H1 (cell line): ENCODE data around the gene GUCY2D. TPM values are rescaled to one million over a fixed set of nuclear protein-coding genes. Genes with fewer than 3 reads are reported as not detected.

Source experiments
- CTCF ChIA-PET: fragments of 300-600 bp; sonication (Branson Sonifier 250); formaldehyde crosslinking; loops from one replicate; lab custom pipeline; 2021; ENCODE audit not compliant: partially characterized antibody; lab: Charles Lee
- POLR2A ChIA-PET: fragments of 300-600 bp; sonication (Branson Sonifier 250); formaldehyde crosslinking; loops from one replicate; lab custom pipeline; 2021; ENCODE audit warnings: inconsistent platforms; ENCODE audit not compliant: partially characterized antibody; lab: Charles Lee
- DNase-seq, 2 experiments: peaks; one replicate each; pipeline versions ENCODE4 v3.0.0 to v3.0.0-alpha.2; 2010 to 2022; ENCODE audit warnings: low spot score in 2 of 2, low read depth in 1 of 2, mixed read lengths in 1 of 2
- FAIRE-seq: peaks from 2 replicates; lab custom pipeline; 2011; peaks lifted over from hg19 to GRCh38; lab: Jason Lieb, UNC
- H2AFZ ChIP-seq: 2 replicates; pipeline ENCODE4 v1.8.1; 2012; ENCODE audit warnings: low read length, inconsistent platforms
- H2AK5ac ChIP-seq: 2 replicates; pipeline ENCODE4 v1.6.1; 2013; ENCODE audit warnings: low read depth, low read length
- H2BK120ac ChIP-seq: replicated peaks from 2 replicates; pipeline ENCODE3; 2013; ENCODE audit warnings: low read depth, low read length, inconsistent platforms
- H2BK12ac ChIP-seq: 2 replicates; pipeline ENCODE4 v1.6.1; 2013; ENCODE audit warnings: low read depth, low read length
- H2BK15ac ChIP-seq: 2 replicates; pipeline ENCODE4 v1.6.1; 2013; ENCODE audit warnings: low read length
- H2BK20ac ChIP-seq: 2 replicates; pipeline ENCODE4 v1.6.1; 2013; ENCODE audit warnings: low read length
- H2BK5ac ChIP-seq: 2 replicates; pipeline ENCODE4 v1.6.1; 2013; ENCODE audit warnings: low read depth, low read length
- H3K14ac ChIP-seq: 2 replicates; pipeline ENCODE4 v1.6.1; 2013; ENCODE audit warnings: inconsistent platforms; ENCODE audit not compliant: insufficient read length
- H3K18ac ChIP-seq: 2 replicates; pipeline ENCODE4 v1.6.1; 2013; ENCODE audit warnings: low read length; ENCODE audit errors: extremely low read depth
- H3K23ac ChIP-seq: 2 replicates; pipeline ENCODE4 v1.6.1; 2013; ENCODE audit warnings: inconsistent platforms; ENCODE audit not compliant: insufficient read length
- H3K23me2 ChIP-seq: 2 replicates; pipeline ENCODE4 v1.6.1; 2013; ENCODE audit warnings: low read depth, low read length
- H3K27ac ChIP-seq: 2 replicates; pipeline ENCODE4 v1.6.1; 2011; ENCODE audit warnings: low read depth, low read length, inconsistent platforms
- H3K27me3 ChIP-seq, 4 experiments: replicated peaks in 1 of 4; 1 replicate in 1 of 4; 2 replicates in 3 of 4; pipeline versions ENCODE4 v1.6.1 to v1.8.1; 2011 to 2013; ENCODE audit warnings: low read length in 3 of 4, mild to moderate bottlenecking in 3 of 4, inconsistent platforms in 2 of 4, mixed read lengths in 2 of 4, moderate library complexity in 1 of 4; ENCODE audit not compliant: control insufficient read depth in 3 of 4, insufficient read depth in 3 of 4; ENCODE audit errors: extremely low read depth in 1 of 4
- H3K36me3 ChIP-seq, 4 experiments: 2 replicates each; pipeline versions ENCODE4 v1.6.1 to v1.8.1; 2011 to 2013; ENCODE audit warnings: mild to moderate bottlenecking in 4 of 4, low read length in 3 of 4, moderate library complexity in 2 of 4, control low read depth in 1 of 4, inconsistent platforms in 1 of 4; ENCODE audit not compliant: insufficient read depth in 4 of 4, control insufficient read depth in 2 of 4
- H3K4ac ChIP-seq: replicated peaks from 2 replicates; pipeline ENCODE3; 2013; ENCODE audit warnings: low read length, low read depth, mixed read lengths, inconsistent platforms; ENCODE audit not compliant: insufficient read length
- H3K4me1 ChIP-seq, 4 experiments: replicated peaks in 1 of 4; 1 replicate in 1 of 4; 2 replicates in 3 of 4; pipeline versions ENCODE4 v1.6.1 to v1.8.1; 2011 to 2013; ENCODE audit warnings: low read length in 3 of 4, inconsistent platforms in 2 of 4, mixed read lengths in 1 of 4; ENCODE audit not compliant: insufficient read depth in 4 of 4, control insufficient read depth in 3 of 4
- H3K4me2 ChIP-seq, 2 experiments: 2 replicates each; pipeline versions ENCODE4 v1.6.1 to v1.8.1; 2011 to 2013; ENCODE audit warnings: low read depth in 2 of 2, low read length in 2 of 2, control low read depth in 1 of 2, inconsistent platforms in 1 of 2, mild to moderate bottlenecking in 1 of 2; ENCODE audit not compliant: insufficient read depth in 1 of 2
- H3K4me3 ChIP-seq, 4 experiments: fragments of 200-600, 300-600 bp in 1 of 4; sonication (generic), shearing (Covaris generic), sonication (Bioruptor Twin) in 1 of 4; 2 replicates each; pipeline versions ENCODE4 v1.5.1 to v1.8.1; 2011 to 2016; ENCODE audit warnings: low read length in 4 of 4, low read depth in 3 of 4, control low read depth in 2 of 4, inconsistent platforms in 2 of 4, mild to moderate bottlenecking in 2 of 4, mixed read lengths in 1 of 4, moderate library complexity in 1 of 4; ENCODE audit not compliant: insufficient read depth in 2 of 4; ENCODE audit errors: extremely low read depth in 1 of 4
- H3K56ac ChIP-seq: replicated peaks from 2 replicates; pipeline ENCODE3; 2013; ENCODE audit warnings: low read depth, mild to moderate bottlenecking, mixed read lengths, low read length, inconsistent platforms; ENCODE audit not compliant: insufficient read length
- H3K79me1 ChIP-seq: 2 replicates; pipeline ENCODE4 v1.6.1; 2013; ENCODE audit warnings: low read depth, low read length, control low read depth
- H3K79me2 ChIP-seq, 2 experiments: 2 replicates each; pipeline versions ENCODE4 v1.6.1 to v1.8.1; 2012 to 2013; ENCODE audit warnings: low read length in 2 of 2, mild to moderate bottlenecking in 2 of 2, inconsistent platforms in 1 of 2; ENCODE audit not compliant: insufficient read depth in 2 of 2, control insufficient read depth in 1 of 2
- H3K9ac ChIP-seq, 4 experiments: replicated peaks in 1 of 4; 1 replicate in 1 of 4; 2 replicates in 3 of 4; pipeline versions ENCODE4 v1.6.1 to v1.8.1; 2011 to 2013; ENCODE audit warnings: low read depth in 3 of 4, low read length in 3 of 4, control low read depth in 2 of 4, mild to moderate bottlenecking in 2 of 4, moderate library complexity in 2 of 4, inconsistent platforms in 1 of 4; ENCODE audit errors: extremely low read depth in 1 of 4
- H3K9me3 ChIP-seq, 2 experiments: 2 replicates each; pipeline versions ENCODE4 v1.6.1 to v1.8.1; 2012 to 2013; ENCODE audit warnings: mild to moderate bottlenecking in 2 of 2, moderate library complexity in 2 of 2, control low read depth in 1 of 2, inconsistent platforms in 1 of 2, low read depth in 1 of 2, low read length in 1 of 2, mixed read lengths in 1 of 2; ENCODE audit not compliant: insufficient read depth in 2 of 2
- H4K20me1 ChIP-seq, 2 experiments: replicated peaks in 1 of 2; 2 replicates each; pipeline versions ENCODE3 to v1.8.1; 2011 to 2013; ENCODE audit warnings: inconsistent platforms in 2 of 2, low read length in 2 of 2, mild to moderate bottlenecking in 1 of 2; ENCODE audit not compliant: insufficient read depth in 2 of 2, control insufficient read depth in 1 of 2
- H4K5ac ChIP-seq: 2 replicates; pipeline ENCODE4 v1.6.1; 2013; ENCODE audit warnings: low read length, low read depth, mixed read lengths, inconsistent platforms; ENCODE audit not compliant: insufficient read length
- H4K8ac ChIP-seq: 2 replicates; pipeline ENCODE4 v1.8.0; 2013; ENCODE audit warnings: mild to moderate bottlenecking, moderate library complexity, low read length, inconsistent platforms; ENCODE audit not compliant: insufficient read depth; ENCODE audit errors: extremely low read depth
- H4K91ac ChIP-seq: replicated peaks from 2 replicates; pipeline ENCODE3; 2013; ENCODE audit warnings: low read length, mixed read lengths, inconsistent platforms; ENCODE audit not compliant: insufficient read length
- E2F6 ChIP-seq: IDR thresholded peaks from 2 replicates; pipeline ENCODE4 v1.6.1; 2012; ENCODE audit warnings: inconsistent platforms
- EZH2 ChIP-seq: fragments of 200-600 bp; sonication (generic); IDR thresholded peaks from 2 replicates; pipeline ENCODE4 v1.7.1; 2012; ENCODE audit warnings: low read depth, mild to moderate bottlenecking, moderate library complexity, low read length, inconsistent platforms; ENCODE audit not compliant: severe bottlenecking
- FOSL1 ChIP-seq: IDR thresholded peaks from 2 replicates; pipeline ENCODE4 v1.6.1; 2011; ENCODE audit warnings: mild to moderate bottlenecking, low read depth, low read length, moderate library complexity; ENCODE audit not compliant: insufficient read depth
- GTF2F1 ChIP-seq: IDR thresholded peaks from 2 replicates; pipeline ENCODE4 v1.6.1; 2012; ENCODE audit warnings: low read depth, low read length, improper control_type of control experiment, borderline replicate concordance
- KDM5A ChIP-seq: fragments of 200-600 bp; IDR thresholded peaks from 2 replicates; pipeline ENCODE4 v1.7.1; 2012; ENCODE audit warnings: mild to moderate bottlenecking, low read length, inconsistent platforms, mixed read lengths
- RAD21 ChIP-seq, 2 experiments: IDR thresholded peaks in 1 of 2; conservative IDR thresholded peaks in 1 of 2; 2 replicates each; pipeline ENCODE4 v1.6.1; 2011; ENCODE audit warnings: low read depth in 2 of 2, low read length in 2 of 2, improper control_type of control experiment in 1 of 2, inconsistent platforms in 1 of 2, mild to moderate bottlenecking in 1 of 2, moderate library complexity in 1 of 2
- SAP30 ChIP-seq: fragments of 300-600 bp; sonication (generic); IDR thresholded peaks from 2 replicates; pipeline ENCODE4 v1.7.1; 2012; ENCODE audit warnings: low read length, moderate library complexity, mild to moderate bottlenecking, inconsistent platforms; ENCODE audit not compliant: insufficient read depth, insufficient replicate concordance
- WGBS, 2 experiments: shearing (Covaris generic) in 1 of 2; methylation state at CpG; one replicate each; pipeline versions ENCODE4 v1.1.6 to v1.1.7; 2013 to 2015; ENCODE audit warnings: low lambda C conversion rate in 2 of 2, mixed read lengths in 2 of 2, inconsistent platforms in 1 of 2, low coverage in 1 of 2, missing lambda C conversion rate in 1 of 2; ENCODE audit not compliant: insufficient replicate concordance in 2 of 2, insufficient coverage in 1 of 2, insufficient read length in 1 of 2; ENCODE audit errors: extremely low coverage in 1 of 2, missing lambda C conversion rate in 1 of 2; 5-methylcytosine and 5-hydroxymethylcytosine counted together
- polyA plus RNA-seq, 7 experiments: library from polyadenylated mRNA; depleted of rRNA in 3 of 7; stranded (reverse) in 5 of 7; unstranded in 2 of 7; fragments of >200 nt in 5 of 7; fragments of 200-250 nt in 2 of 7; gene quantifications; 1 replicate in 5 of 7; 2 replicates in 1 of 7; 4 replicates in 1 of 7; pipeline versions ENCODE4 v1.2.1 to v1.2.3, GENCODE V29; 2011 to 2013; ENCODE audit warnings: missing spikeins in 2 of 7, mixed read lengths in 2 of 7
- total RNA-seq: library from RNA; stranded (reverse); fragmentation: NEBNext Ultra II Directional; extraction: Animal tissue kit (Norgen Biotek cat#: 25700); gene quantifications from 2 replicates; pipeline ENCODE4 v1.2.1, GENCODE V29; 2021

Gene GUCY2D
- total and polyA plus RNA-seq, 2 of the 8 experiments (the other 6 are each of a cell fraction or from before 2014, with no cell fraction given): 0.20 to 0.48 TPM

- Histone ChIP-seq H3K27ac (no peak overlapping the region), H3K9ac (no peak overlapping the region), H2AFZ (no peak overlapping the region), H4K20me1 (peaks cover 3 to 10% of the 10 kb centered on the region in 2 experiments), H3K18ac (no peak overlapping the region), H4K91ac (no peak overlapping the region), H3K23me2 (peaks cover 11% of the 10 kb centered on the region), H4K5ac (no peak overlapping the region), H3K4me2 (no peak overlapping the region), H2AK5ac (no peak overlapping the region), H3K79me2 (no peaks in the 10 kb centered on the region), H3K9me3 (no peaks in the 10 kb centered on the region), H2BK120ac (no peak overlapping the region), H3K4me3 (no peak overlapping the region), H3K36me3 (no peaks in the 10 kb centered on the region), H2BK5ac (no peak overlapping the region), H2BK12ac (no peak overlapping the region), H3K23ac (no peak overlapping the region), H3K79me1 (no peaks in the 10 kb centered on the region; the same call in 1 of the 2 replicates), H2BK20ac (no peak overlapping the region), H3K14ac (no peak overlapping the region), H4K8ac (no peak overlapping the region), H3K4ac (no peak overlapping the region), H2BK15ac (no peak overlapping the region), H3K56ac (no peak overlapping the region), H3K27me3 (peaks cover 36 to 61% (median 51%) of the 10 kb centered on the region in 4 experiments), H3K4me1 (peaks cover 3 to 28% (median 13%) of the 10 kb centered on the region in 4 experiments)
- FAIRE-seq (no peak), DNase-seq (no peak)
- WGBS, 2 experiments: 79% methylated on average over 3 of the region's 3 CpGs; no CpG with 5 or more reads in 1 of the 2 experiments
- CTCF ChIA-PET: interaction anchor here (0.5 to 17.3 kb wide), 10 partner anchors 9 to 347 kb away, joined by 3 to 315 read pairs (median 4); partner anchors contain the start of gene ALOX12B
- no peak for TF ChIP-seq SAP30
- TF ChIP-seq FOSL1: no peak
- TF ChIP-seq RAD21 (IDR thresholded peaks at IDR 0.05 in 1 of 2, conservative IDR thresholded peaks at IDR 0.05 in 1 of 2; ENCODE audit: low read depth in 2 of 2, low read length in 2 of 2): no peak
- TF ChIP-seq EZH2: no peak
- no peak for TF ChIP-seq E2F6
- TF ChIP-seq GTF2F1: no peak
- no peak for TF ChIP-seq KDM5A
- POLR2A ChIA-PET: interaction anchor here (1.4 kb wide), 1 partner anchor 21 kb away, joined by 4 read pairs; no protein-coding TSS in a partner anchor
These were observed 67.1 kb downstream of the GUCY2D start for GRCh38 chr17:8069587-8069860.
